SJSA1 (cell line): Measurements from ENCODE around the gene CARD9. TPM values are rescaled to one million over a fixed set of nuclear protein-coding genes. Genes with fewer than 3 reads are reported as not detected.
"Not testable (repeated sequence)": the region's sequence is repeated elsewhere in the genome, so short reads cannot be mapped to it uniquely, and the experiment has no call there.

Experiments
- DNase-seq, 2 experiments: peaks; one replicate each; pipeline ENCODE4 v3.0.0-alpha.2; 2015 to 2020; ENCODE audit warnings: low spot score in 2 of 2, low read depth in 1 of 2
- H3K27ac ChIP-seq: fragments of 250-450 bp; sonication (Bioruptor Pico); 2 replicates; pipeline ENCODE4 v1.5.1; 2020; ENCODE audit warnings: mild to moderate bottlenecking, moderate library complexity
- H3K27me3 ChIP-seq: fragments of 250-450 bp; sonication (Bioruptor Pico); replicated peaks from 2 replicates; pipeline ENCODE4 v1.5.1; 2020; ENCODE audit warnings: mild to moderate bottlenecking, moderate library complexity
- H3K36me3 ChIP-seq: fragments of 250-450 bp; sonication (Bioruptor Pico); 2 replicates; pipeline ENCODE4 v1.5.1; 2020; ENCODE audit warnings: mild to moderate bottlenecking
- H3K4me1 ChIP-seq: fragments of 250-450 bp; sonication (Bioruptor Pico); replicated peaks from 2 replicates; pipeline ENCODE4 v1.6.1; 2021; ENCODE audit warnings: mild to moderate bottlenecking
- H3K4me3 ChIP-seq: fragments of 250-450 bp; sonication (Bioruptor Pico); 2 replicates; pipeline ENCODE4 v1.5.1; 2020; ENCODE audit warnings: mild to moderate bottlenecking
- H3K9me3 ChIP-seq: fragments of 250-450 bp; sonication (Bioruptor Pico); replicated peaks from 2 replicates; pipeline ENCODE4 v1.5.1; 2020; ENCODE audit warnings: mild to moderate bottlenecking
- total RNA-seq: library from RNA; depleted of rRNA; stranded (reverse); fragments of >200 nt; shearing (Covaris generic); gene quantifications from 2 replicates; pipeline ENCODE4 v1.2.3, GENCODE V29; 2014

CARD9 gene
- total RNA-seq, 1 experiment from 2014 or later, result 0.32 TPM

DNA sequence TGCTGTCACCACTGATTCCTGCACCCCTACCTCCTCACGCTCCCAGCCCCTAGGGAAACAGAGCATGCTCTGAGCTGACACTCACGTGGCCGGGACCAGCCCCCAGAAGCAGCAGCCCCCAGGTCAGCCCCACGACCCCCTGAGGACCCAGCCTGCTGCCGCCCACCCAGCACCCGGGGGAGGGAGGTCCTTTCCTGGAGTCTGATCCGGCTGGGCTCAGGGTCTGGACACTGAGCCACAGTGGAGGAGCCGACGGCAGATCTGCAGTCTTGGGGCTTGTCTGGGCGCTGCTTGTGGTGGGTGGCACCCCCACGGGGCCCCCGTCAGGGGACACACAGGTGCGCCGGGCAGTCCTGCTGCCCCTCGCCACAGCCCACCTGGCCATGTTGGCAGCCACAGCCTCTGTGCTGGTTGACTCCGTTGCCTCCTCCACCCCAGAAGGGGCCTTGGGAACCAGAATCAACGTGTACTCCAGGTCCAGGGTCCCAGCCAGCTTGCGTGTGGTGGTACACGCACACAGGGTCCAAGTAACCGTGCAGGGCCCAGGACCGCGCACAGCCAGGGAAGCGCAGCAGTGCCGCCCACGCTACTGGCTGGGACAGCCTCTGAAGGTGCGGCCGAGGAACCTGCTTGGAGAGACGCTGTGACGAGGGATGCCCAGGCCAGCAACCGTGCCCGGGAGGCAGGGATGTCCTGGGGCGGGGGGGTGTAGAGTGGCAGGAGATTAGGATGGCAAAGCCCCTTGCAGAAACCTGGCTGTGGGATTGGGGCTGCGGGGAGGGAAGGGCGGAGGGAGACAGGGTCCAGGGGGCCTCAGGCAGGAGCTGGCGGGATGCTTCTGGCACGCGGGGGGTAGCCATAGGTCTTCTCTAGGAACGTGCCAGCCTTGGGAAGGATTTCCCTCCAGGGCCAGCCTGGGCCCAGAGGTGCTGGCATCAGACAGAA lies 13.4 kb downstream of the CARD9 start:
- DNase-seq, result no peak
- Histone ChIP-seq H3K27me3 (no peaks in the 10 kb centered on the region), H3K4me3 (no peak overlapping the region), H3K9me3 (peaks cover 7% of the 10 kb centered on the region), H3K27ac (peak overlapping the region; percentile 92), H3K4me1 (peaks cover 54% of the 10 kb centered on the region), H3K36me3 (peaks cover 73% of the 10 kb centered on the region)

DNA sequence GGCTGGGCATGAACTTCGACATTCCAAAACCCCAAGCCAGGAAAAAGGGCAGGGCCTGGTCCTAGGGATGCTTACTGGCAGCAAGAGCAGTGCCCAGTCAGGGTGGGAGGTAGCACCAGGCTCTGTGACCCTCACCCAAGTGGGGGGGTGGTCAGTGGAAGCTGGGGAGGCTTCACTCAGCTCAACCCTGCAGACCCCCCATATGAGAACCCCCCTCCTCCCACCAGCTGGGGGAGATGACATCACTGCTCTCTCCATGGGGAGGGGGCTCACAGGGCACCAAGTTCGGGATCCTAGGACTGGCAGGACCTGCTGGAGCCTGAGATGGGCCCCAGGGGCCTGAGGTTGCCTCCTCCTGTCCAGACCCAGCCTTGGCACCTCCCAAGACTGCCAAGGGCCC lies 14.6 kb downstream of the CARD9 start:
- H3K9me3 ChIP-seq, result peaks cover 7% of the 10 kb centered on the region
- DNase-seq, result no peak
- peaks cover 61% of the 10 kb centered on the region for H3K4me1 ChIP-seq
- H3K27me3 ChIP-seq, result no peaks in the 10 kb centered on the region
- H3K27ac ChIP-seq, result no peak overlapping the region
- no peak overlapping the region for H3K4me3 ChIP-seq
- H3K36me3 ChIP-seq, result peaks cover 80% of the 10 kb centered on the region

GRCh38 chr9:136358016-136358415 lies 15.5 kb downstream of the CARD9 start:
- Histone ChIP-seq H3K9me3 (no peaks in the 10 kb centered on the region), H3K4me1 (peaks cover 60% of the 10 kb centered on the region), H3K36me3 (peaks cover 82% of the 10 kb centered on the region), H3K27ac (no peak overlapping the region), H3K27me3 (no peaks in the 10 kb centered on the region), H3K4me3 (no peak overlapping the region)
- DNase-seq, result no peak

DNA sequence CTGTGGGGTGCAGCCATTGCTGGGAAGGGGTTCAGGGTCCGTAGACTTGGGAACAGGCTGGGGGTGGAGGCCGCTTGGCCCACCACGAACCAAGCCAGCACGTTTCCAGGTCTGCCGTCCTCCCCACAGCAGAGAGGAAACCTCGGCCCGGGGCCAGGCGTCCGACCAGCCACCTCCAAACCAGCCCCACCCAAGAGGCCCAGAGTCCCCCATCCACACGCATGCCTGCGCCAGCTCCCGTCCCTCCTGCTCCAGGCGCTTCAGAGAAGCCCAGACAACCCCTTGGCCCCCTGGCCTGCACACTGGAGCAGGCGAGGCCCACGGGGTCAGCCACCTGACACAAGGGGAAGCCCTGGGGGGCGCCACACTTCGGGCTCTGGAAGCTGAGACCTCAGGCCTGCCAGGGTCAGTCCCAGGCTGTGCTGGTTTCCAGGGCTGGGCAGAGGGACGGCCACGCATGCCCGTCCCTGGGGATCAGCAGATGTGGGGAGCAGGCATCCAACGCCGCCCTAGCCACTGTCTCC lies 16.2 kb downstream of the CARD9 start:
- H3K9me3 ChIP-seq, result no peaks in the 10 kb centered on the region
- no peak for DNase-seq
- H3K27me3 ChIP-seq, result no peaks in the 10 kb centered on the region
- H3K4me1 ChIP-seq, result peaks cover 52% of the 10 kb centered on the region
- H3K4me3 ChIP-seq, result no peak overlapping the region
- peaks cover 82% of the 10 kb centered on the region for H3K36me3 ChIP-seq
- H3K27ac ChIP-seq, result no peak overlapping the region

DNA sequence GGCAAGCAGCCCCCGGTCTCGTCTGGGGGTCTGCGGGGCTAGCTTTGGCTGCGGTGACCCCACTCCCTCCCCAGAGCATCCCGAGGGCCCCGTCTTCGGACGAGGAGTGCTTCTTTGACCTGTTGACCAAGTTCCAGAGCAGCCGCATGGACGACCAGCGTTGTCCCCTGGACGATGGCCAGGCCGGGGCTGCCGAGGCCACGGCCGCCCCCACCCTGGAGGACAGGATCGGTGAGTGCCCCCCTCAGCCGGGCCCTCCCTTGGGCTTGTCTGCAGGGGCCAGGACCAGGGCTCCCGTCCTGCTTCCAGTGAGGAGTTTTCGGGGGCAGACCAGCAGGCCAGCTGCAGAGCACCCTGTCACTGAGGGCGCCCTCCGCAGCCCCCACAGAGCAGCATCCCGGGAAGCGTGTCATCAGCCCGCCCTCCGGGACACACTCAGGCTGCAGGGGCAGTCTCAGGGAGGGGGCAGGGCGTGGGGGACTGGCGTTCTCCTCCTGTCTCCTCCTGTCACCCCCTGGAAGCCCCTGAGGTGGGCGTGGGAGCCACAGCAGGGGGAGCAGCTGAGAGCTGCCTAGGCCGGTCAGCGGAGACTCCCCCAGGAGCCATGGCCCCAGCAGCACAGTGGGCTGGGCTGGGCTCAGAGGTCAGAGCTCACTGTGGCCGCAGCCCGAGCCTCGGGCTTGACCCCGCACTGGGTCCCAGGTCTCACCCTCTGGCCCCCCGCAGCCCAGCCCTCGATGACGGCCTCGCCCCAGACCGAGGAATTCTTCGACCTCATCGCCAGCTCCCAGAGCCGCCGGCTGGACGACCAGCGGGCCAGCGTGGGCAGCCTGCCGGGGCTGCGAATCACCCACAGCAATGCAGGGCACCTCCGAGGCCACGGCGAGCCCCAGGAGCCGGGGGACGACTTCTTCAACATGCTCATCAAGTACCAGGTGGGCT lies 17.6 kb downstream of the CARD9 start:
- Histone ChIP-seq H3K27ac (no peak overlapping the region), H3K4me1 (peaks cover 39% of the 10 kb centered on the region), H3K36me3 (peaks cover 83% of the 10 kb centered on the region)

DNA sequence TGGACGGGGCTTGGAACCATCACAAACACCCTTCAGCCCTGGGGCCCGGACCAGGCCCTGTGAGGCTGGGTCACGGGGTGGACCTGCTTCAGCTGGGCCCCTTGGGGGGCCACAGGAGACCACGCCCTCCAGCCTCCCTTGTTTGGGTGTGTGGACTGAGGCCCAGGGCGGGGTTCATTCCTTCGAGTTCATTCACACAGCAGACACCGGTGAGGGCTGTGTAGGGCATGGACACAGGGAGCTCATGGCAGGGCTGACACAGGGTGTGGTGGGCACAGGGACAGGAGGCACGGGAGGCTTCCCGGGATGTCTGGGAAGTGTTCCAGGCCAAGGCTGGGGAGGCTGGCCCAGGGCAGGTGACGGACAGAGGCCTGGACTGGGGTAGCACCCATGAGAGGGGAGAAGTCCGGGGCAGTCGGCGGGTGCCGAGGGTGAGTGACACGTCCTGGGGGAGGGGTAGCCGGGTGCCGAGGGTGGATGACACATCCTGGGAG lies 18.8 kb downstream of the CARD9 start:
- no peaks in the 10 kb centered on the region for H3K9me3 ChIP-seq

More for the DNA sequence above, 17.6 kb downstream of the CARD9 start:
- Histone ChIP-seq H3K4me3 (no peak overlapping the region), H3K27me3 (no peaks in the 10 kb centered on the region), H3K9me3 (no peaks in the 10 kb centered on the region)
- no peak for DNase-seq

DNA sequence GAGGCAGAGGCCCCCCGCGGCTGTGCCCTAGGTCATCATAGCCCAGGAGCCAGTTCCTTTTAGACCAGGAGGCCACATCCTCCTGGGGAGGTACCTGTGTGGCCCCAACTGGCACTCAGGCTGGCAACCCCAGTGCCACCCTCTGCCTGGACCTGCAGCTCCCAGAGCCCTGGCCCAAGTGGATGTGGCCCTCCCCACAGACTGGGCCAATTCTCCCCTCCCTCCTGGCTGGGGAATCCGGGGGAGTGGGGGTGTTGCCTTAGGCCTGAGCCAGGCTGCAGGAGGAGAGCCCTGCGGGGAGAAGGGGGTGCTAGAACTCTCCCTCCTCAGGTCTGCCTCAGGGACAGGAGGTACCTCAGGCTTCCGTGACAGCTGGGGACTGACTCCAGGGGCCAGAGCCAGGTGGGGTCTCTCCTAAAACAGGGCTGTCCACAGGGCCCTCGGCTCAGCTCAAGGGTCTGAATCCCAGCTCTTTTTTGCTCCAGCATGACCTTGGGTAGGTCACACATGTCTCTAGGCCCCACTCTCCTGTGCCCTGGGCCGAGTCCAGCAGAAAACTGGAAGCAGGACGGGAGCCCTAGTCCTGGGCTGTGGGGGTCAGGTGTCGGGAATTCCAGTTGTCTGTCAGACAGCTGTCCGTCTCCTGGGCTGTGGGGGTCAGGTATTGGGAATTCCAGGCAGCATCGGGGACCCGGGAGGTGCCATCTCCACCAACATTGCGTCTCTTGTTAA lies 19.5 kb downstream of the CARD9 start:
- Histone ChIP-seq H3K9me3 (no peaks in the 10 kb centered on the region), H3K27ac (0 out of 2 replicates have a peak overlapping the region, but pooled peaks have one; percentile 29), H3K4me1 (peaks cover 19% of the 10 kb centered on the region), H3K4me3 (no peak overlapping the region), H3K36me3 (peaks cover 84% of the 10 kb centered on the region), H3K27me3 (no peaks in the 10 kb centered on the region)
- DNase-seq, result no peak

More for the DNA sequence above, 18.8 kb downstream of the CARD9 start:
- Histone ChIP-seq H3K27me3 (no peaks in the 10 kb centered on the region), H3K36me3 (peaks cover 84% of the 10 kb centered on the region), H3K4me3 (no peak overlapping the region), H3K27ac (peak overlapping the region; percentile 29; the same call in 1 of the 2 replicates), H3K4me1 (peaks cover 26% of the 10 kb centered on the region)
- DNase-seq, result peak in 1 of 2 experiments; percentile 66

DNA sequence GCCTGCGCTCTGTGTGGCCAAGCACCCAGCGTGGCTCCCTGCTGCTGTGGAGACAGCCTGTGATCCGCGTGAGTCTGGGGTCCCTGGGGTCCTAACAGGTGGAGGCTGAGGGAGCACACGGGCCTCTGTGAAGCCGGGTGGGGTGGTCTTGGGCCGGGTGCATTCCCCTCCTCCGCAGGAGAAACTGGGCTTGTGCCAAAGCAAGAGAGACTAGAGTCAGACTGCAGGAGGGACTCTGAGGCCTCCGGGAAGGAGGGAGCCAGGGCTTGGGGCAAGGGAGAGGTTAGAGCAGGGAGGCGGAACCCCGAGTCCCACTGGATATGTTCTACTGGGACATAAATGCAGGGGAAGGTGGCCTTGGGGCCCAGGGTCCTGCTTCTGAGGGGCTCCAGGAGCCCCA lies 20.4 kb downstream of the CARD9 start:
- DNase-seq, result no peak
- Histone ChIP-seq H3K9me3 (no peaks in the 10 kb centered on the region), H3K4me1 (peaks cover 19% of the 10 kb centered on the region), H3K36me3 (peaks cover 84% of the 10 kb centered on the region), H3K4me3 (no peak overlapping the region), H3K27me3 (no peaks in the 10 kb centered on the region), H3K27ac (no peak overlapping the region)

- H3K4me1 ChIP-seq, result peaks cover 19% of the 10 kb centered on the region
- H3K27me3 ChIP-seq, result no peaks in the 10 kb centered on the region
- H3K36me3 ChIP-seq, result peaks cover 83% of the 10 kb centered on the region
- no peak overlapping the region for H3K27ac ChIP-seq
- no peaks in the 10 kb centered on the region for H3K9me3 ChIP-seq
- H3K4me3 ChIP-seq, result no peak overlapping the region
- no peak for DNase-seq
These were observed 20.8 kb downstream of the CARD9 start for GRCh38 chr9:136352682-136353081.

DNA sequence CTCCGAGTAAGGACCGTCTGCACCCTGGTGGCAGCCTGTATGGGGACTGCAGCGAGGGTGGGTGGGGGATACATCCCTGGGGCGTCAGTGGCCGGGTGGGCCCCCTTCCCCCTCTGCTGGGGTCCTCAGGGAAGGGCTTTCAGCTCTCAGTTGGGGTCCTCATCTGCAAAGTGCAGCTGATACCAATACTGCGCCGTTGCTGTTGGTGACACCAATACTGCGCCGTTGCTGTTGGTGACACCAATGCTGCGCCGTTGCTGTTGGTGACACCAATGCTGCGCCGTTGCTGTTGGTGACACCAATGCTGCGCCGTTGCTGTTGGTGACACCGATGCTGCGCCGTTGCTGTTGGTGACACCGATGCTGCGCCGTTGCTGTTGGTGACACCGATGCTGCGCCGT lies 21.6 kb downstream of the CARD9 start:
- not testable (repeated sequence) for DNase-seq, H3K27me3 ChIP-seq, H3K4me3 ChIP-seq, H3K27ac ChIP-seq, H3K9me3 ChIP-seq
- Histone ChIP-seq H3K36me3 (peaks cover 83% of the 10 kb centered on the region), H3K4me1 (peaks cover 19% of the 10 kb centered on the region)

DNA sequence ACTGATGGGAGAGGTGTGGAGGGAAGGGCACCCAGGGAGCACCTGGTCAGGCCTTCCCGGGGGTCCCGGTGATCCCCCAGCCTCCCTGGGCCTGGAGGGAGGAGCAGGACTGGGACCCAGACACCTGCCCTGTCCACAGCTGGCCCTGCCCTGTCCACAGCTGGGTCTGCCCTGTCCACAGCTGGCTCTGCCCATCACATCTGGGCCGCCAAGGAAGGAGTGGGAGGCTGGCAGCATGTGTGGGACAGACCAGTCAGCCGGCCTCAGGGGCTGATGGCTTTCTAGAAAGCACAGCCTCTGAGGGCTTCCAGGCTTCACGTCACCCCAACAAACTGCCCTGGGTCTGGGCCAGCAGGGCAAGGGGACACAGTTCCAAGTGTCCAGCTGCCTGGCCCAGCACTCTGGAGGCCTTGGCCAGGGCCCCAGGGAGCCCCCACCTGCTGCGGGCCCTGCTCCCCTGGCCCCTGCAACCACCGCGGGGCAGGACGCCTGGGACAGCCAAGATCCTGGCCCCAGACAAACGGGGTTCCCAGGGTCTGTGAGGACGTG lies 22.1 kb downstream of the CARD9 start:
- H3K4me1 ChIP-seq, result peaks cover 19% of the 10 kb centered on the region
- H3K36me3 ChIP-seq, result peaks cover 83% of the 10 kb centered on the region
- no peak overlapping the region for H3K27ac ChIP-seq
- no peaks in the 10 kb centered on the region for H3K9me3 ChIP-seq
- no peak overlapping the region for H3K4me3 ChIP-seq
- no peaks in the 10 kb centered on the region for H3K27me3 ChIP-seq
- DNase-seq, result no peak

- peaks cover 90% of the 10 kb centered on the region for H3K36me3 ChIP-seq
- H3K4me1 ChIP-seq, result peaks cover 12% of the 10 kb centered on the region
- DNase-seq, result no peak
- H3K4me3 ChIP-seq, result no peak overlapping the region
- H3K9me3 ChIP-seq, result no peaks in the 10 kb centered on the region
- no peaks in the 10 kb centered on the region for H3K27me3 ChIP-seq
- no peak overlapping the region for H3K27ac ChIP-seq
These were observed 23.9 kb downstream of the CARD9 start for GRCh38 chr9:136349546-136349945.

DNA sequence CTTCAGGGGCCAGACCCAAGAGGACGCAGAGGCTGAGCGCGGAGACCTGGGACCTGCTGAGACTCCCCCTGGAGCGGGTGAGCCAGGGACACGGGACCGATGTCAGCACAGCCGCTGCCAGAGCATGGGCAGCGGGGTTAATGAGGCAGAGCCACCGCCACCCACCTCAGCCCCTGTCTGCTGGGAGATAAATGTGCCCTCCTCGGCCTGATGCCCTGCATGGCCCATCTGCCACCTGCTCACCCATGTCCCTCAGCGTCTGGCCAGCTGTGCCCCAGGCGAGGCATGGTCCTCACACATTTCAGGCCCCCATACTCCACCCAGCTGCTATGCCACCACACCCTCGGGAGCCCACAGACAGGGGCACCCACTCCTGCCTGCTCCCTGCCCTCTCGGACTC lies 24.8 kb downstream of the CARD9 start:
- H3K4me1 ChIP-seq, result peaks cover 4% of the 10 kb centered on the region; the same call in 1 of the 2 replicates
- no peak for DNase-seq
- no peaks in the 10 kb centered on the region for H3K9me3 ChIP-seq
- no peaks in the 10 kb centered on the region for H3K27me3 ChIP-seq
- peaks cover 89% of the 10 kb centered on the region for H3K36me3 ChIP-seq
- H3K27ac ChIP-seq, result no peak overlapping the region
- no peak overlapping the region for H3K4me3 ChIP-seq
